ENCODE data around the gene KDM4E.

Gene KDM4E

GRCh38 chr11:95057959-95058358 lies 32.9 kb downstream of the KDM4E start:
- H3K79me2 ChIP-seq (ENCODE audit: insufficient read depth, low read length), result no peaks in the 10 kb centered on the region
- DNase-seq (no peak), ATAC-seq (ENCODE audit: insufficient read depth, low read depth) (no peak)
- H3K27ac ChIP-seq (ENCODE audit: low read length), result no peak overlapping the region
- no peaks in the 10 kb centered on the region for H4K20me1 ChIP-seq (ENCODE audit: insufficient read depth, low read length)
- peaks cover 6% of the 10 kb centered on the region for H3K27me3 ChIP-seq (ENCODE audit: insufficient read depth, low read length, poor library complexity)
- H3K9me3 ChIP-seq (ENCODE audit: insufficient read depth, low read length, severe bottlenecking), result no peaks in the 10 kb centered on the region
- H3K4me1 ChIP-seq (ENCODE audit: insufficient read depth, low read length), result no peaks in the 10 kb centered on the region
- no peak overlapping the region for H3K4me2 ChIP-seq (ENCODE audit: insufficient read depth, low read length)
- TF ChIP-seq EZH2 (IDR thresholded peaks at IDR 0.05; ENCODE audit: borderline replicate concordance, low read depth, low read length, severe bottlenecking) (no peak), CTCF (IDR thresholded peaks at IDR 0.05; ENCODE audit: borderline replicate concordance, extremely low read depth, low read length, poor library complexity, severe bottlenecking) (no peak)
- H3K9ac ChIP-seq (ENCODE audit: low read depth, low read length), result no peak overlapping the region
- H2AFZ ChIP-seq (ENCODE audit: low read depth, low read length), result no peak overlapping the region
- no peak overlapping the region for H3K4me3 ChIP-seq (ENCODE audit: low read depth in 1 of 2, low read length in 2 of 2)
- H3K36me3 ChIP-seq (ENCODE audit: insufficient read depth, low read length), result no peaks in the 10 kb centered on the region

- Histone ChIP-seq H3K4me2 (ENCODE audit: insufficient read depth, low read length) (no peak overlapping the region), H3K79me2 (ENCODE audit: insufficient read depth, low read length) (no peaks in the 10 kb centered on the region), H3K27me3 (ENCODE audit: insufficient read depth, low read length, poor library complexity) (peaks cover 6% of the 10 kb centered on the region), H3K9me3 (ENCODE audit: insufficient read depth, low read length, severe bottlenecking) (no peaks in the 10 kb centered on the region), H3K4me1 (ENCODE audit: insufficient read depth, low read length) (no peaks in the 10 kb centered on the region), H2AFZ (ENCODE audit: low read depth, low read length) (no peak overlapping the region), H4K20me1 (ENCODE audit: insufficient read depth, low read length) (no peaks in the 10 kb centered on the region), H3K9ac (ENCODE audit: low read depth, low read length) (no peak overlapping the region), H3K36me3 (ENCODE audit: insufficient read depth, low read length) (no peaks in the 10 kb centered on the region), H3K4me3 (ENCODE audit: low read depth in 1 of 2, low read length in 2 of 2) (no peak overlapping the region), H3K27ac (ENCODE audit: low read length) (no peak overlapping the region)
- ATAC-seq (ENCODE audit: insufficient read depth, low read depth) (no peak), DNase-seq (no peak)
- no peak for TF ChIP-seq CTCF (IDR thresholded peaks at IDR 0.05; ENCODE audit: borderline replicate concordance, extremely low read depth, low read length, poor library complexity, severe bottlenecking)
- no peak for TF ChIP-seq EZH2 (IDR thresholded peaks at IDR 0.05; ENCODE audit: borderline replicate concordance, low read depth, low read length, severe bottlenecking)
These were observed 33.6 kb downstream of the KDM4E start for GRCh38 chr11:95058621-95059020.

- Histone ChIP-seq H3K9me3 (ENCODE audit: insufficient read depth, low read length, severe bottlenecking) (no peaks in the 10 kb centered on the region), H3K36me3 (ENCODE audit: insufficient read depth, low read length) (no peaks in the 10 kb centered on the region), H3K4me3 (ENCODE audit: low read depth in 1 of 2, low read length in 2 of 2) (no peak overlapping the region), H3K4me1 (ENCODE audit: insufficient read depth, low read length) (no peaks in the 10 kb centered on the region), H4K20me1 (ENCODE audit: insufficient read depth, low read length) (no peaks in the 10 kb centered on the region), H3K9ac (ENCODE audit: low read depth, low read length) (no peak overlapping the region), H3K79me2 (ENCODE audit: insufficient read depth, low read length) (no peaks in the 10 kb centered on the region), H3K4me2 (ENCODE audit: insufficient read depth, low read length) (no peak overlapping the region), H3K27me3 (ENCODE audit: insufficient read depth, low read length, poor library complexity) (peaks cover 6% of the 10 kb centered on the region), H2AFZ (ENCODE audit: low read depth, low read length) (no peak overlapping the region), H3K27ac (ENCODE audit: low read length) (no peak overlapping the region)
- no peak for TF ChIP-seq EZH2 (IDR thresholded peaks at IDR 0.05; ENCODE audit: borderline replicate concordance, low read depth, low read length, severe bottlenecking)
- no peak for TF ChIP-seq CTCF (IDR thresholded peaks at IDR 0.05; ENCODE audit: borderline replicate concordance, extremely low read depth, low read length, poor library complexity, severe bottlenecking)
- DNase-seq (no peak), ATAC-seq (ENCODE audit: insufficient read depth, low read depth) (no peak)
These were observed 34.0 kb downstream of the KDM4E start for GRCh38 chr11:95059046-95059445.

GRCh38 chr11:95065336-95065735 lies 40.3 kb downstream of the KDM4E start:
- TF ChIP-seq CTCF (IDR thresholded peaks at IDR 0.05; ENCODE audit: borderline replicate concordance, extremely low read depth, low read length, poor library complexity, severe bottlenecking) (no peak), EZH2 (IDR thresholded peaks at IDR 0.05; ENCODE audit: borderline replicate concordance, low read depth, low read length, severe bottlenecking) (no peak)
- H3K36me3 ChIP-seq (ENCODE audit: insufficient read depth, low read length), result peaks cover 1% of the 10 kb centered on the region; the same call in 1 of the 2 replicates
- peaks cover 1% of the 10 kb centered on the region; the same call in 1 of the 2 replicates for H4K20me1 ChIP-seq (ENCODE audit: insufficient read depth, low read length)
- peaks cover 27% of the 10 kb centered on the region for H3K79me2 ChIP-seq (ENCODE audit: insufficient read depth, low read length)
- peaks cover 22% of the 10 kb centered on the region for H3K4me1 ChIP-seq (ENCODE audit: insufficient read depth, low read length)
- H2AFZ ChIP-seq (ENCODE audit: low read depth, low read length), result no peak overlapping the region
- ATAC-seq (ENCODE audit: insufficient read depth, low read depth) (no peak), DNase-seq (no peak)
- no peaks in the 10 kb centered on the region for H3K9me3 ChIP-seq (ENCODE audit: insufficient read depth, low read length, severe bottlenecking)
- H3K27me3 ChIP-seq (ENCODE audit: insufficient read depth, low read length, poor library complexity), result peaks cover 2% of the 10 kb centered on the region
- H3K4me2 ChIP-seq (ENCODE audit: insufficient read depth, low read length), result no peak overlapping the region
- no peak overlapping the region for H3K9ac ChIP-seq (ENCODE audit: low read depth, low read length)
- no peak overlapping the region for H3K4me3 ChIP-seq (ENCODE audit: low read depth in 1 of 2, low read length in 2 of 2)
- no peak overlapping the region for H3K27ac ChIP-seq (ENCODE audit: low read length)

Measured in DND-41 (cell line).